ENCODE measurements around the gene TMEM115.

Gene TMEM115

GRCh38 chr3:50323614-50324199 is 35.6 kb downstream of the TMEM115 start:
- TF ChIP-seq CTCF (IDR thresholded peaks at IDR 0.05; ENCODE audit: low read depth, low read length, missing control alignments) = peak; percentile 8
- H3K36me3 ChIP-seq (replicated peaks) = peaks cover 8% of the 10 kb centered on the region
- in situ Hi-C loops (cut with HindIII; ENCODE audit: low pct_ligation_motif_present, low sequenced_read_pairs) = no loop called here
- no peaks in the 10 kb centered on the region for H3K27me3 ChIP-seq (replicated peaks)
- no peak overlapping the region for H3K27ac ChIP-seq
- no peak overlapping the region for H3K4me3 ChIP-seq (ENCODE audit: low read depth, low read length)
- DNase-seq = no peak

GRCh38 chr3:50323092-50323600 is 36.2 kb downstream of the TMEM115 start:
- H3K36me3 ChIP-seq (replicated peaks) = peaks cover 10% of the 10 kb centered on the region
- H3K27ac ChIP-seq = no peak overlapping the region
- no peaks in the 10 kb centered on the region for H3K27me3 ChIP-seq (replicated peaks)
- no peak overlapping the region for H3K4me3 ChIP-seq (ENCODE audit: low read depth, low read length)
- no peak for TF ChIP-seq CTCF (IDR thresholded peaks at IDR 0.05; ENCODE audit: low read depth, low read length, missing control alignments)
- DNase-seq = no peak
- in situ Hi-C loops (cut with HindIII; ENCODE audit: low pct_ligation_motif_present, low sequenced_read_pairs) = no loop called here

GRCh38 chr3:50322386-50323091 is 36.8 kb downstream of the TMEM115 start, which contains the start of gene HYAL2:
TSS of gene HYAL2 (minus strand) at chr3:50322745. CDS start at chr3:50320489, 2,256 bp downstream.
- TF ChIP-seq CTCF (IDR thresholded peaks at IDR 0.05; ENCODE audit: low read depth, low read length, missing control alignments) = peak; percentile 1
- Histone ChIP-seq H3K36me3 (replicated peaks) (peaks cover 12% of the 10 kb centered on the region), H3K27me3 (replicated peaks) (no peaks in the 10 kb centered on the region), H3K4me3 (ENCODE audit: low read depth, low read length) (peak within 1 kb of the TSS; percentile 78), H3K27ac (peak within 1 kb of the TSS; percentile 100)
- DNase-seq = no peak
- in situ Hi-C loops (cut with HindIII; ENCODE audit: low pct_ligation_motif_present, low sequenced_read_pairs) = no loop called here

GRCh38 chr3:50322115-50322385 is 37.3 kb downstream of the TMEM115 start:
- no peak for TF ChIP-seq CTCF (IDR thresholded peaks at IDR 0.05; ENCODE audit: low read depth, low read length, missing control alignments)
- in situ Hi-C loops (cut with HindIII; ENCODE audit: low pct_ligation_motif_present, low sequenced_read_pairs) = no loop called here
- Histone ChIP-seq H3K27ac (peak overlapping the region; percentile 100), H3K27me3 (replicated peaks) (no peaks in the 10 kb centered on the region), H3K4me3 (ENCODE audit: low read depth, low read length) (peak overlapping the region; percentile 78), H3K36me3 (replicated peaks) (peaks cover 12% of the 10 kb centered on the region)
- DNase-seq = no peak

- Histone ChIP-seq H3K4me3 (ENCODE audit: low read depth, low read length) (peak overlapping the region; percentile 78), H3K27me3 (replicated peaks) (no peaks in the 10 kb centered on the region), H3K36me3 (replicated peaks) (peaks cover 12% of the 10 kb centered on the region), H3K27ac (peak overlapping the region; percentile 100)
- peak; percentile 81 for DNase-seq
- TF ChIP-seq CTCF (IDR thresholded peaks at IDR 0.05; ENCODE audit: low read depth, low read length, missing control alignments) = peak; percentile 66
- in situ Hi-C loops (cut with HindIII; ENCODE audit: low pct_ligation_motif_present, low sequenced_read_pairs) = no loop called here
Measured at GRCh38 chr3:50321336-50322114, 37.8 kb downstream of the TMEM115 start.
